SH-SY5Y (cell line): Measurements from ENCODE around the gene PLEKHG1.

Source experiments
- GATA2 ChIP-seq: IDR thresholded peaks from 2 replicates; pipeline ENCODE4 v1.6.1; 2011; ENCODE audit warnings: mild to moderate bottlenecking, low read depth, low read length
- GATA3 ChIP-seq: IDR thresholded peaks from 2 replicates; pipeline ENCODE4 v1.6.1; 2011; ENCODE audit warnings: low read depth, mild to moderate bottlenecking, low read length, moderate library complexity

- TF ChIP-seq GATA2 = no peak
- TF ChIP-seq GATA3 = no peak
Observed at GRCh38 chr6:150589852-150590251, 9.8 kb upstream of the PLEKHG1 start.
